Endothelial cell of umbilical vein (primary cell): ENCODE results near the gene TENM4. TPM values are rescaled to one million over a fixed set of nuclear protein-coding genes. Genes with fewer than 3 reads are reported as not detected.

Experiments used
- BruUV-seq: library from RNA; stranded (reverse); fragments of 400-500 nt; replicated peaks from 2 replicates; lab custom pipeline; 2021; lab: Mats Ljungman, UMichigan
- CTCF ChIA-PET: fragments of 300-600, 350-600 bp; sonication (Branson Sonifier 250); formaldehyde crosslinking; loops from one replicate; lab custom pipeline; 2021; ENCODE audit warnings: antibody characterized with exemption, inconsistent platforms; lab: Charles Lee
- POLR2A ChIA-PET: fragments of 300-600, 350-600 bp; sonication (Branson Sonifier 250); formaldehyde crosslinking; loops from one replicate; lab custom pipeline; 2021; ENCODE audit warnings: antibody characterized with exemption, inconsistent platforms; lab: Charles Lee
- DNase-seq: peaks from one replicate; pipeline ENCODE4 v3.0.0-alpha.2; 2011; ENCODE audit warnings: low read depth, low spot score
- FAIRE-seq: peaks from 2 replicates; lab custom pipeline; 2011; peaks lifted over from hg19 to GRCh38; lab: Jason Lieb, UNC
- H2AFZ ChIP-seq: 2 replicates; pipeline ENCODE4 v1.6.0; 2012; ENCODE audit warnings: low read depth, low read length, control low read depth, inconsistent platforms
- H3K27ac ChIP-seq: 2 replicates; pipeline ENCODE4 v1.5.1; 2011; ENCODE audit warnings: low read depth, mild to moderate bottlenecking, control low read depth, low read length, moderate library complexity; ENCODE audit not compliant: insufficient read depth
- H3K27me3 ChIP-seq, 2 experiments: 2 replicates each; pipeline versions ENCODE4 v1.6.0 to v1.6.1; 2011; ENCODE audit warnings: low read length in 2 of 2, mixed read lengths in 1 of 2; ENCODE audit not compliant: control insufficient read depth in 2 of 2, insufficient read depth in 2 of 2
- H3K36me3 ChIP-seq, 2 experiments: 2 replicates in 1 of 2; 3 replicates in 1 of 2; pipeline ENCODE4 v1.5.1; 2011; ENCODE audit warnings: low read length in 2 of 2, mild to moderate bottlenecking in 1 of 2, moderate library complexity in 1 of 2; ENCODE audit not compliant: control insufficient read depth in 2 of 2, insufficient read depth in 2 of 2; ENCODE audit errors: extremely low read depth in 1 of 2
- H3K4me1 ChIP-seq: 3 replicates; pipeline ENCODE4 v1.5.1; 2011; ENCODE audit warnings: mild to moderate bottlenecking, low read length; ENCODE audit not compliant: control insufficient read depth, insufficient read depth; ENCODE audit errors: extremely low read depth
- H3K4me2 ChIP-seq: 2 replicates; pipeline ENCODE4 v1.6.1; 2011; ENCODE audit warnings: low read length, control low read depth, mixed read lengths; ENCODE audit not compliant: insufficient read depth
- H3K4me3 ChIP-seq, 3 experiments: fragments of 200-600 bp in 1 of 3; sonication (generic), shearing (Covaris generic) in 1 of 3; replicated peaks in 1 of 3; 2 replicates each; pipeline ENCODE4 v1.5.1; 2011 to 2016; ENCODE audit warnings: control low read depth in 3 of 3, low read length in 3 of 3, mild to moderate bottlenecking in 2 of 3, inconsistent platforms in 1 of 3, low read depth in 1 of 3, moderate library complexity in 1 of 3; ENCODE audit not compliant: insufficient read depth in 1 of 3
- H3K79me2 ChIP-seq: 2 replicates; pipeline ENCODE4 v1.6.0; 2012; ENCODE audit warnings: low read length, inconsistent platforms; ENCODE audit not compliant: control insufficient read depth, insufficient read depth
- H3K9ac ChIP-seq: replicated peaks from 2 replicates; pipeline ENCODE3; 2011; ENCODE audit warnings: low read length, control low read depth; ENCODE audit not compliant: insufficient read depth; ENCODE audit errors: extremely low read depth
- H3K9me1 ChIP-seq: replicated peaks from 3 replicates; pipeline ENCODE4 v1.6.0; 2011; ENCODE audit warnings: mild to moderate bottlenecking, low read length; ENCODE audit not compliant: control insufficient read depth, insufficient read depth; ENCODE audit errors: extremely low read depth
- H3K9me3 ChIP-seq: replicated peaks from 2 replicates; pipeline ENCODE4 v1.5.1; 2012; ENCODE audit warnings: low read length, inconsistent platforms; ENCODE audit not compliant: control insufficient read depth, insufficient read depth
- H4K20me1 ChIP-seq: replicated peaks from 2 replicates; pipeline ENCODE3; 2011; ENCODE audit warnings: mild to moderate bottlenecking, low read length; ENCODE audit not compliant: control insufficient read depth, insufficient read depth; ENCODE audit errors: extremely low read depth
- EZH2 ChIP-seq: IDR thresholded peaks from 2 replicates; pipeline ENCODE4 v1.6.1; 2012; ENCODE audit warnings: borderline replicate concordance, low read depth, mild to moderate bottlenecking, moderate library complexity, low read length, inconsistent platforms; ENCODE audit not compliant: severe bottlenecking
- FOS ChIP-seq: IDR thresholded peaks from 2 replicates; pipeline ENCODE4 v1.6.1; 2011; ENCODE audit warnings: mild to moderate bottlenecking, low read length, moderate library complexity, borderline replicate concordance; ENCODE audit not compliant: insufficient read depth
- GATA2 ChIP-seq: IDR thresholded peaks from 2 replicates; pipeline ENCODE4 v1.7.0; 2011; ENCODE audit warnings: low read depth, mild to moderate bottlenecking, moderate library complexity, mixed read lengths, low read length; ENCODE audit not compliant: insufficient read length, insufficient read depth
- JUN ChIP-seq: IDR thresholded peaks from 2 replicates; pipeline ENCODE4 v1.6.1; 2011; ENCODE audit warnings: borderline replicate concordance, low read depth; ENCODE audit not compliant: insufficient read length, insufficient read depth
- MYC ChIP-seq: IDR thresholded peaks from one replicate; pipeline ENCODE4 v1.6.1; 2011; ENCODE audit warnings: mild to moderate bottlenecking, low read depth, low read length
- dilution Hi-C: fragments of 300-500 bp; cut with MboI; formaldehyde crosslinking; loops from one replicate; pipeline ENCODE4 v1.15.0; 2019; ENCODE audit warnings: low sequenced_read_pairs; ENCODE audit not compliant: extremely low pct_ligation_motif_present
- intact Hi-C: fragments of 100-400 bp; cut with micrococcal nuclease; formaldehyde crosslinking; loops from one replicate; pipeline ENCODE4 v1.10.0; 2022
- polyA plus RNA-seq, 4 experiments: library from polyadenylated mRNA; depleted of rRNA in 3 of 4; stranded (reverse) in 3 of 4; unstranded in 1 of 4; fragments of >200 nt; gene quantifications; 2 replicates each; pipeline versions ENCODE4 v1.2.1 to v1.2.3, GENCODE V29; 2011 to 2012; ENCODE audit warnings: missing spikeins in 1 of 4
- total RNA-seq: library from RNA; stranded (reverse); gene quantifications from 2 replicates; pipeline ENCODE4 v1.2.3, GENCODE V29; 2021
- TF ChIP-seq, protein P1 (sequence below): IDR thresholded peaks from 2 replicates; pipeline ENCODE4 v1.6.1; 2011; ENCODE audit not compliant: insufficient read depth, insufficient read length
- TF ChIP-seq, protein P2 (sequence below), 2 donors: IDR thresholded peaks; 1 replicate in 1 of 2; 2 replicates in 1 of 2; pipeline ENCODE4 v1.5.1; 2011; ENCODE audit warnings: low read length in 2 of 2, mild to moderate bottlenecking in 2 of 2, moderate library complexity in 2 of 2, control low read depth in 1 of 2, inconsistent platforms in 1 of 2, low read depth in 1 of 2; ENCODE audit not compliant: insufficient read depth in 1 of 2; ENCODE audit errors: extremely low read depth in 1 of 2

TENM4 gene
- total and polyA plus RNA-seq, 2 donors (not counting 3 experiments of a cell fraction or from before 2014, with no cell fraction given) = 0.06 to 0.27 TPM

DNA sequence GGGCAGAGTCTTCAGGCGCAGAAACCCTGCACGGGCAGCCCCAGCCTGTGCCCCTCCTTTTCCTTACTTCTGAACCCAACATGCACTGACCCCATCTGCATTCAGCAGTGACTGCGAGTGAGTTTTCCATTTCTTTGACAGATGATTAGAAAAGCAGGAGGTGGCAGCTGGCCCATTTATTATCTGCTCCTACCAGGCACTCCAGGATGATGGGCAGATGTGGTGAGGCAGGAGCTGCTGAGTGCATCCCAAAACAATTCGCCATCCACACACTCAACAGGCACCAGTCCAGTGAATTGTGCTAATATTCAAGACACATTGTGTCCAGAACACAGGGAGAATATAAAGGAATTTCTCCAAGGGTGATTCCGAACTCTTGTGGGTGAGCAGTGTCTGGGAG lies 208.5 kb downstream of the TENM4 start:
- H3K9me1 ChIP-seq = no peaks in the 10 kb centered on the region
- no peaks in the 10 kb centered on the region for H4K20me1 ChIP-seq
- no peaks in the 10 kb centered on the region for H3K9me3 ChIP-seq
- H3K4me1 ChIP-seq = no peaks in the 10 kb centered on the region
- ChIA-PET POLR2A (no interaction called here), CTCF (no interaction called here)
- dilution Hi-C loops = no loop called here
- FAIRE-seq = no peak
- DNase-seq = no peak
- TF ChIP-seq FOS (no peak), GATA2 (no peak), EZH2 (no peak), JUN (no peak), MYC (no peak)
- TF ChIP-seq, protein P1, sequence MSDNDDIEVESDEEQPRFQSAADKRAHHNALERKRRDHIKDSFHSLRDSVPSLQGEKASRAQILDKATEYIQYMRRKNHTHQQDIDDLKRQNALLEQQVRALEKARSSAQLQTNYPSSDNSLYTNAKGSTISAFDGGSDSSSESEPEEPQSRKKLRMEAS = no peak
- TF ChIP-seq, protein P2, sequence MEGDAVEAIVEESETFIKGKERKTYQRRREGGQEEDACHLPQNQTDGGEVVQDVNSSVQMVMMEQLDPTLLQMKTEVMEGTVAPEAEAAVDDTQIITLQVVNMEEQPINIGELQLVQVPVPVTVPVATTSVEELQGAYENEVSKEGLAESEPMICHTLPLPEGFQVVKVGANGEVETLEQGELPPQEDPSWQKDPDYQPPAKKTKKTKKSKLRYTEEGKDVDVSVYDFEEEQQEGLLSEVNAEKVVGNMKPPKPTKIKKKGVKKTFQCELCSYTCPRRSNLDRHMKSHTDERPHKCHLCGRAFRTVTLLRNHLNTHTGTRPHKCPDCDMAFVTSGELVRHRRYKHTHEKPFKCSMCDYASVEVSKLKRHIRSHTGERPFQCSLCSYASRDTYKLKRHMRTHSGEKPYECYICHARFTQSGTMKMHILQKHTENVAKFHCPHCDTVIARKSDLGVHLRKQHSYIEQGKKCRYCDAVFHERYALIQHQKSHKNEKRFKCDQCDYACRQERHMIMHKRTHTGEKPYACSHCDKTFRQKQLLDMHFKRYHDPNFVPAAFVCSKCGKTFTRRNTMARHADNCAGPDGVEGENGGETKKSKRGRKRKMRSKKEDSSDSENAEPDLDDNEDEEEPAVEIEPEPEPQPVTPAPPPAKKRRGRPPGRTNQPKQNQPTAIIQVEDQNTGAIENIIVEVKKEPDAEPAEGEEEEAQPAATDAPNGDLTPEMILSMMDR (IDR thresholded peaks at IDR 0.05; ENCODE audit: extremely low read depth in 1 of 2, insufficient read depth in 1 of 2, low read depth in 1 of 2, low read length in 2 of 2) = no peak
- intact Hi-C loops = no loop called here
- H3K9ac ChIP-seq = no peak overlapping the region
- no peak overlapping the region for H2AFZ ChIP-seq
- no peak overlapping the region for H3K27ac ChIP-seq
- H3K27me3 ChIP-seq = no peaks in the 10 kb centered on the region
- H3K36me3 ChIP-seq = no peaks in the 10 kb centered on the region
- no peaks in the 10 kb centered on the region for H3K79me2 ChIP-seq
- no peak overlapping the region for H3K4me2 ChIP-seq
- H3K4me3 ChIP-seq = no peak overlapping the region
- no TSS peak for BruUV-seq
